ENCODE data around the gene CHL1.

CHL1 gene

GRCh38 chr3:196311-197148 is at the start of gene CHL1:
CHL1 (plus strand) TSS chr3:196763; CDS start chr3:319777, 123,014 bp downstream.
- DNase-seq, result no peak

GRCh38 chr3:151614-152189 is 44.9 kb upstream of the CHL1 start:
- no peak for DNase-seq

- no peak for DNase-seq
These were observed 36.6 kb upstream of the CHL1 start for GRCh38 chr3:159974-160373.

GRCh38 chr3:166071-166470 is 30.5 kb upstream of the CHL1 start:
- no peak for DNase-seq

- DNase-seq, result no peak
These were observed 29.8 kb upstream of the CHL1 start for GRCh38 chr3:166799-167198.

GRCh38 chr3:173886-174285 is 22.7 kb upstream of the CHL1 start:
- no peak for DNase-seq

- DNase-seq, result no peak
These were observed 11.6 kb upstream of the CHL1 start for GRCh38 chr3:184976-185375.

GRCh38 chr3:192215-192929 is 4.2 kb upstream of the CHL1 start:
- DNase-seq, result no peak

- DNase-seq, result no peak
These were observed 2.6 kb upstream of the CHL1 start for GRCh38 chr3:194001-194400.

- DNase-seq, result no peak
These were observed 2.1 kb upstream of the CHL1 start for GRCh38 chr3:194421-194820.

- DNase-seq, result no peak
These were observed 897 bp upstream of the CHL1 start for GRCh38 chr3:195666-196065.

- no peak for DNase-seq
These were observed 725 bp downstream of the CHL1 start for GRCh38 chr3:197149-197827.

- no peak for DNase-seq
These were observed 1.4 kb downstream of the CHL1 start for GRCh38 chr3:197828-198491.

- DNase-seq, result no peak
These were observed 3.3 kb downstream of the CHL1 start for GRCh38 chr3:199835-200234.

- DNase-seq, result no peak
These were observed 4.3 kb downstream of the CHL1 start for GRCh38 chr3:200758-201325.

- DNase-seq, result no peak
These were observed 7.5 kb downstream of the CHL1 start for GRCh38 chr3:204102-204501.

GRCh38 chr3:207973-208372 is 11.4 kb downstream of the CHL1 start:
- DNase-seq, result no peak

GRCh38 chr3:210669-211068 is 14.1 kb downstream of the CHL1 start:
- no peak for DNase-seq

- no peak for DNase-seq
These were observed 15.9 kb downstream of the CHL1 start for GRCh38 chr3:212432-212831.

- DNase-seq, result no peak
These were observed 20.7 kb downstream of the CHL1 start for GRCh38 chr3:217099-217813.

GRCh38 chr3:217948-218347 is 21.4 kb downstream of the CHL1 start:
- no peak for DNase-seq

Data from fibroblast of upper back skin (primary cell).